ENCODE measurements around the gene PPP1R18.
"Not testable (repeated sequence)": the region's sequence is repeated elsewhere in the genome, so short reads cannot be mapped to it uniquely, and the experiment has no call there.

The PPP1R18 gene

DNA sequence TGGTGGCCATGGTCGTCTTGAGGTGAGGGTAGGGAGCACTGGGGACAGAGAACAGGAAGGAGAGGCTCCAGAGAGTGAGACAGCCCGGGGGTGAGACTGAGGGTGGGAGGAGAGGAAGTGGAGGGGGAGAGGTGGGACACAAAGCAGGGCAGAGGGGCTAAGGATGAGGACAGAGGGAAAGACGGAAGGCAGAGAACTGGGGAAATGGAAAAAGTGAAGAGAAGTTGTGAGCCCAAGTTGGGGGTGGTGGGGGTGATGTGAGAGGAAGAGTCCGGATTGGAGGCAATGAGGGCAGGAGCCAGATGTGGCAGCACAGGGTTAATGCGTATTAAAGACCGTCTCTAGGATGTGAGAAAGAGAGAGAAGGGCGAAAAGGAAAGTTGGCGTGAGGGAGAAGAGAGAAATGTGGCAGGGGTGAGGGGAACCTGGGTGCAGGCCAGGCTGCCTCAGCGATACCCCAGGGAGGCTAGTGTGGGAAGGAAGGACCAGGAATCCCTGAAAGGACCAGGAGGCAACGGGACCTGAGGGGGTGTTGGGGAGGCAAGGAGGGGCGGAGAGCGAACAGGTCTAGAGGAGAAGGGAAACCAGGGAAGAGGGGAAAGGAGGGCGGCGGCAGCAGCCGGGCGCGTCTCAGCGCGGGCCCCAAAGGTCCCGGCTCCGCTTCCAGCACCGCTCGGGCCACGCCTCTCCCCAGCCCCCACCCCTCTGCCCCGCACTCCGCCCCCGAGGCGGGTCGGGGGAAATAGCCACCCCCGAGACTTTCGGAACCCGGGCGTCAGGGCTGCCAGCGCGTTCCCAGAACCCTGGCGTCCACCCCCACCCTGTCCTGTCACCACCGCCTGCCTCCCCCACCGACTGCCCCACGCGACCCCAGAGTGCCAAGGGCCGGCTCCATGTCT, at the start of gene PPP1R18:
TSS of gene PPP1R18 (minus strand) at position 637 of the 899 bp plus-strand sequence. CDS start at position 10, 627 bp downstream.
- peak; percentile 83 to 96 (median 92) for DNase-seq

GRCh38 chr6:30735668-30736314, 49.3 kb upstream of the PPP1R18 start:
- peak; percentile 37 to 69 (median 56) for DNase-seq

DNA sequence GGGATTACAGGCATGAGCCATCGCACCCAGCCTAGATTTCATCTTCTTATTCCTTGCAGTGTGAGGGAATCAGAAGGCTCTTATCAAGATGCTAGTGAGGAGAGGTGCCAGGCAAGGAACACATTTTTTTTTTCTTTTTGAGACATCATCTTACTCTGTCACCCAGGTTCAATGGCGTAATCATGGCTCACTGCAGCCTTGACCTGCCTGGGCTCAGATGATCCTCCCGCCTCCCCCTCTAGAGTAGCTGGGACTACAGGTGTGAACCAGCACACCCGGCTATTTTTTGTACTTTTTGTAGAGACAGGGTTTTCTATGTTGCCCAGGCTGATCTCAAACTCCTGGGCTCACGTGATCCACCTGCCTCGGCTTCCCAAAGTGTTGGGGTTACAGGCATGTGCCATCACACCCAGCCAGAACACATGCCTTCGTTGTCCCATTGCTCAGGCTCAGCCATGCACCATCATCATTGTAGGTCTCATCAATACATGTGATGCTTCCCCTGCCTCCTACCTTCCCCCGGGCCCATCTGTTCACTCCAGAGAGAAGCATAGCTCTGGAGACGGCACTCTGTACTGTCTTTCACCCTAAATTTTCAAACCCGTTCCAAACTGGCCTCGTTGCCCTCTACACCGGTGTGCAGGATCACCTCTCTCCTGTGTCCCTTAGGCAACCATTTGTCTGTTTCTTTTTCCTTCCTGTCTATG, 45.9 kb upstream of the PPP1R18 start:
- DNase-seq = no peak

- DNase-seq = peak; percentile 68 to 80 (median 70)
Observed at GRCh38 chr6:30730601-30731435, 44.4 kb upstream of the PPP1R18 start.

- DNase-seq = no peak
Observed at GRCh38 chr6:30727920-30728553, 41.6 kb upstream of the PPP1R18 start.

DNA sequence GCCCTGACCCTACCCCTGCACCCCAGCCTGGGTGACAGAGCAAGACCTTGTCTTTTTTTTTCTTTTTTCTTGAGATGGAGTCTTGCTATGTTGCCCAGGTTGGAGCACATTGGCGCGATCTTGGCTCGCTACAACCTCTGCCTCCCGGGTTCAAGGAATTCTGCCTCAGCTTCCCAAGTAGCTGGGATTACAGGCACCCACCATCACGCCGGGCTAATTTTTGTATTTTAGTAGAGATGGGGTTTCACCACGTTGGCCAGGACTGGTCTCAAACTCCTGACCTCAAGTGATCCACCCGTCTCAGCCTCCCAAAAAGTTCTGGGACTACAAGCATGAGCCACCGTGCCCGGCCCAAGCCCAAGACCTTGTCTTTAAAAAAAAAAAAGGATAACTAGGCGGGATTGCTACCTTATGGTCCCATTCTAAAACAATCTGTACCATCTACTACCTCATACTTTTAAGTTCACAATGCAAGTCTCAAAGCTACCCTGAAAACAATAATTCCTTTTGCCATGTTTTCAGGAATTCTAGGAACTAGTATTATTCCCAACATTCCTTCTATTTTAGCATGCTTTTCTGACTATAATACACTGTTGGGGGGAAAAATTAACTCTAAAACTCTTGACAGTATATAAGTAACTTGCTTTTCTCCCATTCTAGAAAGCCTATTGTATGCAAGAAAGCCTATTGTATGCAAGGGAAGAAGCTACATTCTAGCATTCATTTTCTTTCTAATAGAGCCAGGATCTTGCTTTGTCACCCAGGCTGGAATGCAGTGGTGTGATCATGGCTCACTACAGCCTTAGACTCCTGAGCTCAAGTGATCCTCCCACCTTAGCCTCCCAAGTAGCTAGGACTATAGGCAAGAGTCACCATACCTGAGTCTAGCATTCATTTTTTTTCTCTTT, 40.3 kb upstream of the PPP1R18 start:
- no peak for DNase-seq

- DNase-seq = no peak
Observed at GRCh38 chr6:30725713-30726505, 39.5 kb upstream of the PPP1R18 start.

- DNase-seq = peak in 2 of 3 donors; percentile 48 to 58
Observed at GRCh38 chr6:30724906-30725667, 38.6 kb upstream of the PPP1R18 start.

DNA sequence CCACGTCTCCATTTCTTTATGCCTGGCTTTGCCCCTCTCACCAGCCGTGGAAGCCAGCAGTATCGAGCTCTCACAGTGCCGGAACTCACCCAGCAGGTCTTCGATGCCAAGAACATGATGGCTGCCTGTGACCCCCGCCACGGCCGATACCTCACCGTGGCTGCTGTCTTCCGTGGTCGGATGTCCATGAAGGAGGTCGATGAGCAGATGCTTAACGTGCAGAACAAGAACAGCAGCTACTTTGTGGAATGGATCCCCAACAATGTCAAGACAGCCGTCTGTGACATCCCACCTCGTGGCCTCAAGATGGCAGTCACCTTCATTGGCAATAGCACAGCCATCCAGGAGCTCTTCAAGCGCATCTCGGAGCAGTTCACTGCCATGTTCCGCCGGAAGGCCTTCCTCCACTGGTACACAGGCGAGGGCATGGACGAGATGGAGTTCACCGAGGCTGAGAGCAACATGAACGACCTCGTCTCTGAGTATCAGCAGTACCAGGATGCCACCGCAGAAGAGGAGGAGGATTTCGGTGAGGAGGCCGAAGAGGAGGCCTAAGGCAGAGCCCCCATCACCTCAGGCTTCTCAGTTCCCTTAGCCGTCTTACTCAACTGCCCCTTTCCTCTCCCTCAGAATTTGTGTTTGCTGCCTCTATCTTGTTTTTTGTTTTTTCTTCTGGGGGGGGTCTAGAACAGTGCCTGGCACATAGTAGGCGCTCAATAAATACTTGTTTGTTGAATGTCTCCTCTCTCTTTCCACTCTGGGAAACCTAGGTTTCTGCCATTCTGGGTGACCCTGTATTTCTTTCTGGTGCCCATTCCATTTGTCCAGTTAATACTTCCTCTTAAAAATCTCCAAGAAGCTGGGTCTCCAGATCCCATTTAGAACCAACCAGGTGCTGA, 37.6 kb upstream of the PPP1R18 start:
- DNase-seq = not testable (repeated sequence)

DNA sequence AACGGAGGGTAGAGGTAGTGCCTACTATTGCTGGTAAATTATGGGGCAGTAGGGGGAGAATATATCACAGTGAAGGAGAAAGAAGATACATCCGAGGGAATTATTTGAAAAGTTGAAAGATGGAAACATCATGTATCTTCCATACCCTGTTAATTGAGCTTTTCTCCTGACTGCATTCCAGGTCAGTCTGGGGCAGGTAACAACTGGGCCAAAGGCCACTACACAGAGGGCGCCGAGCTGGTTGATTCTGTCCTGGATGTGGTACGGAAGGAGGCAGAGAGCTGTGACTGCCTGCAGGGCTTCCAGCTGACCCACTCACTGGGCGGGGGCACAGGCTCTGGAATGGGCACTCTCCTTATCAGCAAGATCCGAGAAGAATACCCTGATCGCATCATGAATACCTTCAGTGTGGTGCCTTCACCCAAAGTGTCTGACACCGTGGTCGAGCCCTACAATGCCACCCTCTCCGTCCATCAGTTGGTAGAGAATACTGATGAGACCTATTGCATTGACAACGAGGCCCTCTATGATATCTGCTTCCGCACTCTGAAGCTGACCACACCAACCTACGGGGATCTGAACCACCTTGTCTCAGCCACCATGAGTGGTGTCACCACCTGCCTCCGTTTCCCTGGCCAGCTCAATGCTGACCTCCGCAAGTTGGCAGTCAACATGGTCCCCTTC, 36.9 kb upstream of the PPP1R18 start:
- DNase-seq = not testable (repeated sequence)

- DNase-seq = peak; percentile 88 to 91 (median 89)
Observed at GRCh38 chr6:30722280-30723112, 36.1 kb upstream of the PPP1R18 start.

DNA sequence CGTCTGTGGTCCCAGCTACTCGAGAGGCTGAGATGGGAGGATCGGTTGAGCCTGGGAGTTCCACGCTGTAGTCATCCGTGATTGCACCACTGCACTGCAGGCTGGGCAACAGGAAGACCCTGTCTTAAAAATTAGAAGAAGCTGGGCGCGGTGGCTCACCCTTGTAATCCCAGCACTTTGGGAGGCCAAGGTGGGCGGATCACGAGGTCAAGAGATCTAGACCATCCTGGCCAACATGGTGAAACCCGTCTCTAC, 35.5 kb upstream of the PPP1R18 start:
- DNase-seq = peak; percentile 86 to 90 (median 88)

GRCh38 chr6:30721198-30722024, 35.0 kb upstream of the PPP1R18 start:
- DNase-seq = peak; percentile 99 to 100 (median 100)

- DNase-seq = peak; percentile 65 to 80 (median 71)
Observed at GRCh38 chr6:30720738-30721197, 34.3 kb upstream of the PPP1R18 start.
